HG03175 (cell line): Measurements from ENCODE around the gene APBA2.

Source experiments
- ATAC-seq: cut with Tn5 transposase; IDR thresholded peaks from one replicate; pipeline ENCODE4 v1.9.1; 2021; ENCODE audit warnings: mild to moderate bottlenecking, moderate library complexity; ENCODE audit not compliant: unreplicated experiment

Gene APBA2

DNA sequence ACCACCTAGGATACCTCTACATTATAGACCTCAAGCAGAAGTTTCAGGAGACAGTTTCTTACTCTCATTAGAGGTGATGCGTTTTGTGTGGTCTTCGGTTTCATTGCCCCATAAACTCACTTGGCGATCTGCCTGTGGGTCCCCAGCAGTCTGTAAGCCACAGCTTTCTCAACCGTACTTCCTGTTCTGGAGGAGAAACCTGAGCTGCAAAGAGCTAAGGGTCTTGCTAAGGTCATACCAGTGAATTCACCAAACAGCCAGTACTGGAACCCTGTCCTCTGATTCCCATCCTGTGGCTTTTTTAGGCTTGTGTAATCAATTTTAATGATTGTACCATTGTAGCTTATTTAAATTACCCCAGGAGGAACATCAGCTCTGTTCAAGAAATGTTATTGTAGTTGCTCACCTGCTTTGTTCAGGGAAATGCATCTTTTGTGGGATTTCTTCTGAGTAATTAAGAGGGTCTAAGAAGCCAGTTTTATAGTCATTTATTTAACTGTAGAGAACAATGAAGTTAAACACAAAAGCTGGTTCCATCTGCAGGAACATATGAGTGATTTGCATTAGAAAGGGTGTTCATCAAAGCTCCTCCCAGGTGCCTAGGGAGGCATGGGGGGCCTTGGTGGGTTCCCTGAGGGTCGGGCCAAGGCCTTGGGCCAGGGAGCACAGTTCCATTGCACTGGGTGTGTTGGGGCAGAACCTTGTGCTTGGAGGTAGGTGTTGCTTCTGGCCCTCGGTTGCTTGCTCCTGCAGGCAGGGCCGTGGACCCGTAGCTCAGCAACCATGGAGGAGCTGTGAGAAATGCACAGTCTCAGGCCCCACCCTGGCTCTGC lies 69.6 kb downstream of the APBA2 start:
- ATAC-seq: peak; percentile 60

GRCh38 chr15:28955993-28956421 lies 70.2 kb downstream of the APBA2 start:
- ATAC-seq: no peak

DNA sequence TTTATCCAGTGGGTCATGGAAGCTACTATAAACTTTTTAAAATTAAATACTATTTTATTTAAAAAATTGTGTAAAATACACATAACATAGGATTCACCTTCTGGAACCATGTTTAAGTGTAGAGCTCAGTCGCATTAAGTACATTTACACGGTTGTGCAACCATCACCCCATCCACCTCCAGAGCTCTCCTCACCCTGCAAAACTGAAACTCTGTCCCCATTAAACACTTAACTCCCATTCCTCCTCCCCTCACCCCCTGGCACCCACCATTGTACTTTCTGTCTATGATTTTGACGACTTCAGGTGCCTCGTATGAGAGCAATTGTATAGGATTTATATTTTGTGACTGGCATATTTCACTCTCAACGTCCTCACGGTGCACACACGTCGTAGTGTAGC lies 70.7 kb downstream of the APBA2 start:
- no peak for ATAC-seq

DNA sequence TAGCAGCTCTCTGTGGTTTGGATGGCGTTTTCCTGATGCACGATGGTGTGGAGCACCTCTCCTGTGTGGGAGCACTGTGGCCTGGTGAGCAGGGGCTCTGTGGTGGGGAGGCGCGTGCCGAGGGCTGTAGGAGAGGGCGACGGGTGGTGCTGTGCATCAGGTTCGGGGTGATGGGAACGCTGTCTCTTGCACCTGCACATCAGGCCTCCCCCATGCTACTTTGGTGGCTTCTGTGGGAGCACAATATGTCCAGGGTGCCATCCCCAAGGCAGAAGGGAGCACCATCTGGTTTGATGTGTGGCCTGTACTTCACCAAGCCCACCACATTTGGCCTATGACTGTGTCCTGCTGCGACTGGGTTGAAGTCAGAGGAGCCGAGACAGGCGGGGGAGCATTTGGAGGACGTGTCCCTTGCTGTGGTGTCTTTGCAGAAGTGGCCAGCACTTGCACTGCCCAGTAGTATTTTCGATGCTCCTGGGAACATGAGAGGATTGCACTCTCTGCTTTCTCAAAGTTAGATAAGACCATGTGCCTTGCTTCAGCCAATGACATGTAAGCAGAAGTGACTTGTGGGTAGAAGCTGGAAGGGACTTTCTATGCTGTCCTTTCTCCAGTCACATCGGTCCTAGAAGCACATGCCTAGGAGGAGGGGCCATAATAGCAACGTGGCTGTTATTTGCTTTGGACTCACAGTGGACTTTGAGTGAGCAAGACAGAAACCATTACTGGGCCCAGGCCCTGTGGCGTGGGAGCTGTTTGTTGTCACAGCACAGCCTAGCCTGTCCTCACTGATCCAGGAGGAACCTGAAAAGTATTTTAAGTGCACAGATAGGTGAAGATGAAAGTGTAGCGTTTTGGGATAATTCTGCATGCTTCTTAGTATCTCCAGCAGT lies 72.1 kb downstream of the APBA2 start:
- no peak for ATAC-seq

DNA sequence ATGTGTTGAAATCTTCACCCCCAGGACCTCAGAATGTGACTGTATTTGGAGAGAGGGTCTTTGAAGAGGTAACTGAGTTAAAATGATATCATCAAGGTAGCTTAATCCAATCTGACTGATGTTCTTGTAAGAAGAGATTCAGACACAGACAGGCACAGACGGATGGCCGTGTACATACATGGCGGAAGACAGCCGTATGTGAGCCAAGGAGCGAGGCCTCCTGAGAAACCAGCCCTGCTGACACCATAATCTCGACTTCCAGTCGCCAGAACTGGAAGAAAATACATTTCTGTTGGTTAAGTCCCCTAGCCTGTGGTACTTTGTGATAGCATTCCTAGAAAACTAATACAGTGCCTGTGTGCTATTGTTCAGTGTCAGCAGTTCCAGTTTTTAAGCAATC lies 73.6 kb downstream of the APBA2 start:
- ATAC-seq: no peak

GRCh38 chr15:28960979-28961378 lies 75.2 kb downstream of the APBA2 start:
- ATAC-seq: no peak

- no peak for ATAC-seq
Measured at GRCh38 chr15:28961391-28961790, 75.6 kb downstream of the APBA2 start.

DNA sequence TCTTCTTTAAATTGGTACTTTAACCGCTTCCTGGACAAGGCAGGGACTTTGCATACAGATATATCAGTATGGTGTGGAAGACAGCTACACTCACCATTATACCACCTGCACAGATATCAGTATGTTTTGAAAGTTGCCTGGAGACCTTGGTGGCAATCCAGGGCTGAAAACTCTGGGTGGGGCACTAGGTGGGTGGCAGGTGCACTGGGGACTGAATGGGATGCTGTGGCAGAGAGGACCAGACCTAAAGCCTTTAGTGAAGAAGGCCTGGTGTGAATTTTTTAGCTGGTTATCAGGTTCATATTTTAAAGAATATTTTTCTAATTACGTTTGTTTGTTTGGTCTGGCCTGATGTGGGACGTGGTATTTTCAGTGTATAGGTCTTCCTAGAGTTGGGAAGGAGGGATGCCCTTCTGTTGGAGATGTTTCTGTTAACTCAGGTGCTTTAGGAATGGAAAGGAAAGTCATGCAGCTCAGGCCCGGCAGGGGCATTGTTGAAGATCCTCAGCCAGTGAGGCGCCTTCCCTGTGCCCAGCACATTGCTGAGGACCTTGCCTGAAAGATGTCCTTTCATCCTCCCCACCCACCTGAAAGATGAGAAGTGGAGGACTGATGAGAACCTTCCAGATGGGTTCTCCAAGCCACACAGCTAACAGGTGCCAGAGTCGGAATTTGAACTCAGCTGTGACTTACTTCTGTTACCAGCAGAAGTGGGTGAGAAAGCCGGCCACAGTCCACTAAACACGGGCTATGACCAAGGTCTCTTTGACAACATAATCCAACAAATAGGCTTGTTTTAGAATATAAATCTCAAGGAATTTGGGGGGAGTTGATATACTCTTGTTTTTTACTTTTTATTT lies 77.3 kb downstream of the APBA2 start:
- ATAC-seq: peak; percentile 71

DNA sequence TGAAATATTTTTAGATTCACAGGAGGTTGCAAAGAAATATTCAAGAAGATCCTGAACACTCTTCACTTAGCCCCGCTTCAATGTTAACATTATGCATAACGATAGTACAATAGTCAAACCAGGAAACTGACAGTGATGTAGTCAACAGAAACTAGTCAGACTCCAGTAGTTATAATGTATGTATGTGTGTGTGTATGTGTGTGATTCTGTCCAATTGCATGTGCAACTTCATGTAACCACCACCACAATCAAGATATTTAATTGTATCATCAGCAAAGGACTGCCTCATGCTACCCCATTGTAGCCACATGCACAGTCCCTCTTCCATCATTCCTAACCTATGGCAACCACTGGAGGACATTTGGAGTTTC lies 77.9 kb downstream of the APBA2 start:
- peak; percentile 58 for ATAC-seq

DNA sequence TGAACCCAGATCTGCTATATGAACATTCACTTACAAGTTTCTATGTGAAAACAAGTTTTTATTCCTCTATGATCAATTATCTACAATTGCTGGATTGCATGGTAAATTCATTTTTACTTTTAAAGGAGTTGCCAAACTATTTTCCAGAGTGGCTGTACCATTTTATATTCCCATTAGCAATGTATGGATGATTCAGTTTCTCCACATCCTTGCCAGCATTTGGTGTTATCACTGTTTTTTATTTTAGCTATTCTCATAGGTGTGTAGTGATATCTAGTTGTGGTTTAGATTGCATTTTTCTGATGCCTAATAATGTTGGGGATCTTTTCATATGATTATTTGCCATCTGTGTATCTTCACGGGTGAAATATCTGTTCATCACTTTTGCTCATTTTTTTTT lies 78.3 kb downstream of the APBA2 start:
- no peak for ATAC-seq

DNA sequence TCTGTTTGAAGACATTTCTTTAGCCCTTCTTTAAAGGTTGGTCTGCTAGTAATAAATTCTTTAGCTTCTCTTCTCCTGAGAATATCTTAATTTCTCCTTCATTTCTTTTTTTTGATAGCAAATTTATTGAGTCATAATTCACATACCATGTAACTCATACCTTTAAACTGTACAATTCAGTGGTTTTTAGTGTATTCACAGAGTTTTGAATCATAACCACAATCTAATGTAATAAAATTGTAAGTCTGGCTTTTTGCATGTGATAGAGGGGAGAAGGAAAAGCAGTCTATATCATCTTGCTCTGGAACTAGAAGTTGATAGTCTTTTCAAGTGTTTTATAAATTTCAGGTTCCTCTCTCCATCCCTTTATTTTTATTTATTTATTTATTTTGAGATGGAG lies 81.3 kb downstream of the APBA2 start:
- no peak for ATAC-seq

GRCh38 chr15:28967990-28968389 lies 82.2 kb downstream of the APBA2 start:
- ATAC-seq: no peak

GRCh38 chr15:28969511-28970085 lies 83.8 kb downstream of the APBA2 start:
- ATAC-seq: no peak

DNA sequence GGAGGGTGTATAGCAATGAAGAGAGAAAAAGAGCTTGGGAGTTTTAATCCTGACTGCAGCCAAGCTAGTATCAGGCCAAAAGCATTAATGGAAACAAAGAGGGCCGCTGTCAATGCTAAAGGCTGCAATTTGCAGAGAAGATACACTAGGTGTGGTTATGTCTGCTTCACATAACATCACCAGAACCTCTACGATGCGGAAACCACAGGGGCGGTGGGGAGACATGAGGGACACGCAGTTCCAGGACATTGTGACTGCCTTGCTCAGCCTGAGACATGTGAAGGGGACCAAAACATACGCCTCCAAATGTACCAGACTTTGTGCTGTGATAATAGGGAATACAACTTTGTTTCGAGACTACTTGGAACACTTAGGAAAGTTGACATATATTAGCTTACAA lies 88.4 kb downstream of the APBA2 start:
- ATAC-seq: no peak

- no peak for ATAC-seq
Measured at GRCh38 chr15:28975766-28976179, 90.0 kb downstream of the APBA2 start.

DNA sequence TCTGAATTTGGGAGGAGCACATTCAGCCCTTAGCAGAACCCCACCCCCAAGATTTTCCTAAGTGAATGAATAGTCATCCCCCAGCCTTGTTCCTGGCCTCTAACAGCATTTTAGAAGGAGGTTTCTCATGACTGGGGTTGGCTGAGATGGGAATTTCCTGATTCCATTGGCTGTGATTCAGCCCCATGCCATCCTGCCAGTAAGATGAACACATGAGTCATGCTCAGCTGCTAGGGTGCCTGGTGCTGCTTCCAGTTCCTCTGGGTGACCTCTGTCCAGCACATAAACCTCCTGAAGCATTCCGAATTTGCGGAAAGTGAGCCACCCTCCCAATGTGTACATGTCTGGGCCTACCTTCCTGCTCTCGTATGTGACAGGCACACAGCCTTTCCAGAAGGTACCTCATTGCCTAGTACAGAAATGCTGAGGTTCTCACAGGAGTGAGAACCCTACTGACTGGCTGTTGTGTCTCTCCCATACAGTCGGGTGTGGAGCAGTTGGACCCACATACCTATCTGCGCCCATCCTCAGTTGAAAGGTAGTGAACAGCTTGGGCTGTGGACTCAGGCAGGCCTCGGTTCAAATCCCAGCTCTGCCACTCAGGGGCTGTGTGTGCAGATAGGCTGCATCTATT lies 91.7 kb downstream of the APBA2 start:
- ATAC-seq: no peak

- ATAC-seq: no peak
Measured at GRCh38 chr15:28978011-28978378, 92.2 kb downstream of the APBA2 start.

DNA sequence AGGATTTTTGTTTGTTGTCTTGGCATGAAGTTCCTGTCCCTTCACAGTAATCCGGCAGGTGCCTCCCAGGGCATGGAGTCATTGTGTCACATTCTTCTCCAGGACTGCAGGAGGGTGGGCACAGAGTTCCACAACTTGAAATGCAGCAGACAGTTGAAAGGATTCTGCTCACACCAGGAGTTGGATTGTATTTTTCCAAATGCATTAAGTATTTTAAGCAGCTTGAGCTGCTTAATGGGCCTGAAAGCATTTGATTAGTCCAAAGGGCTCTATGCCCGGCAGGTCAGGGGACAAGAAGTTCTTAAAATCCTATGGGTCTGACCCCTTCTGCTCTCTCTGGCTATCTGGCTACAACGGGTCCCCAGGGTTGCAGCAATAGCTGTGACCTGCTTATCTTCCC lies 92.9 kb downstream of the APBA2 start:
- ATAC-seq: no peak

- no peak for ATAC-seq
Measured at GRCh38 chr15:28979208-28979841, 93.6 kb downstream of the APBA2 start.
